ENCODE measurements around the gene CSNK1E.
A peak's percentile ranks its signal among the peaks of the same experiment; 100 is the strongest.
"Not testable (repeated sequence)": the region's sequence is repeated elsewhere in the genome, so short reads cannot be mapped to it uniquely, and the experiment has no call there.

CSNK1E gene

DNA sequence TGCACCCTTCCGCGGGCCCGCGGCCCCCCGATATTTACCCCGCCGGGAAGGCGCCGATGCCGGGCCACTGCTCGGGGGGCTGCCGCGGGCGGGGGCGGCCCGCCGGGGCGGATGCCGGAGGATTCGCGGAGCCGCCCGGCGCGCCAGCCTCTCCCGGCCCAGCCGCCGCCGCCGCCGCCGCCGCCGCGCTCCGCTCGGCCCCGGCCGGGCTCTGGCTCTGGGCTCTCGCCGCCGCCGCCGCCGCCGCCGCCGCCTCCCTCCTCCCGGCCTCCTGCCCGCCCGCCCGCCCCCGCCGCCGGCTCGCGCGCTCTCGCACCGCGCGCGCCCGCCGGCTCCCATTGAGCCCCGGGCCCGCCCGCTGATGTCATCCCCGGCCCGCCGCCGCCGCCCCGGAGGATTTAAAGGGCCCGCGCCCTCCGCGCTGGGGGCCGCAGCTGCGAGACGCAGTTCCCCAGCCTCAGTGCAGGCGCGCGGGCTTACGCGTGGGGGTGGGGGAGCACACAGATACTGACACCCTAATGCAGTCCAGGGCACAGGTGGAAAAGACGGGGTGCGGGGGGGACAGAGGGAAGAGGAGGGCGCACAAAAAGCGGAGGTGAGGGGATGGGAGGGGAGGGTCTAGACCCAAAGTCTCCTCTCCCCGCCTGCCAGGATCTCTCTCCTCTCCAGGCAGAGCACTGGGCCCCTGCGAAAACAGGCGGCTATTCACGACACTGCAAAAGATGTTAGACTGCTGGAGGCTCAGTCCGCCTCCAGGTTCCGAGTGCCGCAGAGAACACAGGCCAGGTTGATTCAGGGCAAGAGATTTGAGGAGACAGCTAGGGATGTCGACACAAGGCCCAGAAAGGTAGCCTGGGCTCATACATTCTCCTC, at the start of gene CSNK1E:
TSS of gene CSNK1E (minus strand) at position 312 of the 873 bp plus-strand sequence. CDS start 3,276 bp downstream, outside the sequence.
- peak; percentile 53 for ATAC-seq
- H3K27ac Mint-ChIP-seq = peak within 1 kb of the TSS; percentile 87
- peaks cover 9% of the 10 kb centered on the region for H3K36me3 Mint-ChIP-seq (ENCODE audit: low read depth)
- H3K4me1 Mint-ChIP-seq = peaks cover 40% of the 10 kb centered on the region
- peak within 1 kb of the TSS; percentile 91 for H3K4me3 Mint-ChIP-seq
- H3K9me3 Mint-ChIP-seq = no peaks in the 10 kb centered on the region
- H3K27me3 Mint-ChIP-seq = no peaks in the 10 kb centered on the region
- peak; percentile 76 for DNase-seq

DNA sequence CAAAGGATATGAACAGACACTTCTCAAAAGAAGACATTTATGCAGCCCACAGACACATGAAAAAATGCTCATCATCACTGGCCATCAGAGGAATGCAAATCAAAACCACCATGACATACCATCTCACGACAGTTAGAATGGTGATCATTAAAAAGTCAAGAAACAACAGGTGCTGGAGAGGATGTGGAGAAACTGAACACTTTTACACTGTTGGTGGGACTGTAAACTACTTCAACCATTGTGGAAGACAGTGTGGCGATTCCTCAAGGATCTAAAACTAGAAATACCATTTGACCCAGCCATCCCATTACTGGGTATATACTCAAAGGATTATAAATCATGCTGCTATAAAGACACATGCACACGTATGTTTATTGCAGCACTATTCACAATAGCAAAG, 48.6 kb upstream of the CSNK1E start:
- not testable (repeated sequence) for H3K4me3 Mint-ChIP-seq; H3K27me3 Mint-ChIP-seq; DNase-seq; H3K9me3 Mint-ChIP-seq; H3K27ac Mint-ChIP-seq; ATAC-seq; H3K36me3 Mint-ChIP-seq (ENCODE audit: low read depth); H3K4me1 Mint-ChIP-seq

GRCh38 chr22:38365174-38365573, 47.9 kb upstream of the CSNK1E start:
- not testable (repeated sequence) for DNase-seq; H3K4me1 Mint-ChIP-seq; H3K9me3 Mint-ChIP-seq; H3K36me3 Mint-ChIP-seq (ENCODE audit: low read depth); H3K4me3 Mint-ChIP-seq; ATAC-seq; H3K27ac Mint-ChIP-seq; H3K27me3 Mint-ChIP-seq

- H3K4me1 Mint-ChIP-seq; ATAC-seq; H3K27ac Mint-ChIP-seq; DNase-seq; H3K4me3 Mint-ChIP-seq; H3K27me3 Mint-ChIP-seq; H3K36me3 Mint-ChIP-seq (ENCODE audit: low read depth); H3K9me3 Mint-ChIP-seq: not testable (repeated sequence)
Observed at GRCh38 chr22:38360560-38360959, 43.3 kb upstream of the CSNK1E start.

DNA sequence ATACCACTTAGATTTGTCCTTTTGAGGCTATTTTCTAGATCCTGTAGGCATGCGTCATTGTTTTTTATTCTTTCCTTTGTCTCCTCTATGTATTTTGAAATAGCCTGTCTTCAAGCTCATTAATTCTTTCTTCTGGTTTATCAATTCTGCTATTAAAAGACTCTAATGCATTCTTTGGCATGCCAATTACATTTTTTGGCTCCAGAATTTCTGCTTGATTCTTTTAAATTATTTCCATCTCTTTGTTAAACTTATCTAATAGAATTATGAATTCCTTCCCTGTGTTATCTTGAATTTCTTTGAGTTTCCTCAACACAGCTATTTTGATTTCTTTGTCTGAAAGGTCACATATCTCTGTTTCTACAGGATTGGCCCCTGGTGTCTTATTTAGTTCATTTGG, 42.6 kb upstream of the CSNK1E start:
- H3K9me3 Mint-ChIP-seq; H3K27me3 Mint-ChIP-seq; H3K4me1 Mint-ChIP-seq; H3K4me3 Mint-ChIP-seq; ATAC-seq; DNase-seq; H3K27ac Mint-ChIP-seq; H3K36me3 Mint-ChIP-seq (ENCODE audit: low read depth): not testable (repeated sequence)

- H3K4me1 Mint-ChIP-seq; ATAC-seq; DNase-seq; H3K4me3 Mint-ChIP-seq; H3K27ac Mint-ChIP-seq; H3K36me3 Mint-ChIP-seq (ENCODE audit: low read depth); H3K9me3 Mint-ChIP-seq; H3K27me3 Mint-ChIP-seq: not testable (repeated sequence)
Observed at GRCh38 chr22:38357971-38358370, 40.7 kb upstream of the CSNK1E start.

- DNase-seq (no peak), ATAC-seq (no peak)
- H3K4me1 Mint-ChIP-seq = no peaks in the 10 kb centered on the region
- no peak overlapping the region for H3K4me3 Mint-ChIP-seq
- H3K27me3 Mint-ChIP-seq = no peaks in the 10 kb centered on the region
- H3K27ac Mint-ChIP-seq = no peak overlapping the region
- no peaks in the 10 kb centered on the region for H3K36me3 Mint-ChIP-seq (ENCODE audit: low read depth)
- H3K9me3 Mint-ChIP-seq = no peaks in the 10 kb centered on the region
Observed at GRCh38 chr22:38355275-38355674, 38.0 kb upstream of the CSNK1E start.

GRCh38 chr22:38353701-38354100, 36.5 kb upstream of the CSNK1E start:
- Mint-ChIP-seq H3K4me3 (no peak overlapping the region), H3K9me3 (no peaks in the 10 kb centered on the region), H3K36me3 (ENCODE audit: low read depth) (no peaks in the 10 kb centered on the region), H3K27ac (no peak overlapping the region), H3K4me1 (no peaks in the 10 kb centered on the region), H3K27me3 (no peaks in the 10 kb centered on the region)
- ATAC-seq = no peak
- DNase-seq = no peak

- Mint-ChIP-seq H3K36me3 (ENCODE audit: low read depth) (no peaks in the 10 kb centered on the region), H3K4me1 (no peaks in the 10 kb centered on the region), H3K27me3 (no peaks in the 10 kb centered on the region), H3K27ac (no peak overlapping the region), H3K4me3 (no peak overlapping the region), H3K9me3 (no peaks in the 10 kb centered on the region)
- ATAC-seq (peak; percentile 68), DNase-seq (peak; percentile 79)
Observed at GRCh38 chr22:38353142-38353629, 36.0 kb upstream of the CSNK1E start.

DNA sequence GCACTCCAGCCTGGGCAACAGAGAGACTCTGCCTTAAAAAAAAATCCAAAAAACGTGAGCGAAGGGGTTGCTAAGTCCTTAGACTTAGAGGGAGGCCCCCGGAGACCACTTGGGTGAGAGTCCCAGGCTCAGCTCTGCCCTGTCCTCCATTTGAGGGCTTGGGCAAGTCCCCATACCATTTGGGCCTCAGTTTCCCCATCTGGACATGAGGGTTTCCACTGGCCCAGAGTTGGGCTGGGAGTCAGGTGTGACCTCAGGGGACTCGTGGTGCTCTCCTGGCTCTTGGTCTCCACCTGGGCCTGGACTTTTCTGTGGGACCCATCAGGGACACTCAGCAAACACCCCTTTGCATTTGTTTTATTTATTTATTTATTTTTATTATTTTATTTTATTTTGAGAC, 35.2 kb upstream of the CSNK1E start:
- Mint-ChIP-seq H3K36me3 (ENCODE audit: low read depth) (no peaks in the 10 kb centered on the region), H3K4me1 (no peaks in the 10 kb centered on the region), H3K27ac (no peak overlapping the region), H3K4me3 (no peak overlapping the region), H3K9me3 (no peaks in the 10 kb centered on the region), H3K27me3 (no peaks in the 10 kb centered on the region)
- ATAC-seq (no peak), DNase-seq (no peak)

GRCh38 chr22:38350444-38351359, 33.5 kb upstream of the CSNK1E start:
- DNase-seq (no peak), ATAC-seq (no peak)
- Mint-ChIP-seq H3K4me1 (no peaks in the 10 kb centered on the region), H3K36me3 (ENCODE audit: low read depth) (no peaks in the 10 kb centered on the region), H3K4me3 (no peak overlapping the region), H3K27me3 (peaks cover 3% of the 10 kb centered on the region), H3K9me3 (no peaks in the 10 kb centered on the region), H3K27ac (no peak overlapping the region)

GRCh38 chr22:38348751-38349496, 31.7 kb upstream of the CSNK1E start:
- DNase-seq = no peak
- Mint-ChIP-seq H3K27ac (no peak overlapping the region), H3K9me3 (no peaks in the 10 kb centered on the region), H3K36me3 (ENCODE audit: low read depth) (no peaks in the 10 kb centered on the region), H3K4me3 (no peak overlapping the region), H3K4me1 (no peaks in the 10 kb centered on the region), H3K27me3 (peaks cover 3% of the 10 kb centered on the region)
- no peak for ATAC-seq

DNA sequence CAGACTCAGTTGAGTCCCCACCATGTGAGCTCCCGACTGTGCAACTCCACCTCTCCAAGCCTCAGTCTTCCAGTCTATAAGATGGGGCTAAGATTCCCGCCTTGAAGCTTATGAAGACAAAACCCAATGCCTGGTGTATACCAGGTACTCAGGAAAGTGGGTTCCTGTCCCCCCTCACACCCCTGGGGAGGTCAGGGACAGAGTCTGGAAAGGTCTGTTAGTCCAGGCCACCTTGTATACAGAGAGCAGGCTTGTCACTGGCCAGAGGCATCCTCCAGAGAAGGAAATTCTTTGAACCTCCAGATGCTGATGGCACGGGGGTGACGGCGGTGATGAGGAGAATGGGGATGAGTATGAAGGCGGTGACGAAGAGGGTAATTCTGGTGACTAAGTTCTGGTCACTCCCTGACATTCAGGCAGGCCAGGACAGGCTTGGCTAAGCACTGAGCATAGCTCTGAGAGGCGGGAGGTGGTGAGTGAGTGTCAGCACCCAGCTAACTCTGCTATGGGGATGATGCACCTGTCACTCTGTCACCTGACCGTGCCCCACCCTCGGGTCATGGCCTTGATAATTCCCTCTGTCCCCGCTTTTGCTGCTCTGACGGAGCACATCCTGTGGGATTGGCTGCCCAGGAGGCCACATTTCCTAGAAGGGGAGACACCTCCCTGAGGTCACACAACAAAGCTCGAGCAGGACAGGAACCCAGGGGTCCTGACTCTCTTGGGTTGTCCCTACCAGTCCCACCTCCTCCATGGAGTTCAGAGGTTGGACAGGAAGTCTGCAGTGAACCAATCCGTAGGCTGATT, 30.9 kb upstream of the CSNK1E start:
- H3K4me1 Mint-ChIP-seq = no peaks in the 10 kb centered on the region
- H3K4me3 Mint-ChIP-seq = no peak overlapping the region
- no peaks in the 10 kb centered on the region for H3K9me3 Mint-ChIP-seq
- no peaks in the 10 kb centered on the region for H3K36me3 Mint-ChIP-seq (ENCODE audit: low read depth)
- peaks cover 3% of the 10 kb centered on the region for H3K27me3 Mint-ChIP-seq
- ATAC-seq (peak; percentile 47), DNase-seq (no peak)
- H3K27ac Mint-ChIP-seq = no peak overlapping the region

All from activated naive CD8-positive, alpha-beta T cell treated with anti-CD3 and anti-CD28 coated beads, Interleukin-2, amount 50 U/mL, for 24 hours (primary cell).